ENCODE results near the gene SSC5D.
A peak's percentile ranks its signal among the peaks of the same experiment; 100 is the strongest.
"Not testable (repeated sequence)": the region's sequence is repeated elsewhere in the genome, so short reads cannot be mapped to it uniquely, and the experiment has no call there.

SSC5D gene

GRCh38 chr19:55488986-55489710, 912 bp downstream of the SSC5D start:
- no peak for DNase-seq

- DNase-seq, result no peak
These were observed 1.7 kb downstream of the SSC5D start for GRCh38 chr19:55489711-55490477.

- DNase-seq, result no peak
These were observed 2.5 kb downstream of the SSC5D start for GRCh38 chr19:55490478-55491432.

GRCh38 chr19:55491546-55492360, 3.5 kb downstream of the SSC5D start:
- peak; percentile 88 for DNase-seq

GRCh38 chr19:55492362-55492944, 4.2 kb downstream of the SSC5D start:
- DNase-seq, result peak; percentile 85

GRCh38 chr19:55493052-55493644, 4.9 kb downstream of the SSC5D start:
- no peak for DNase-seq

GRCh38 chr19:55493645-55494171, 5.5 kb downstream of the SSC5D start:
- no peak for DNase-seq

GRCh38 chr19:55494172-55494761, 6.0 kb downstream of the SSC5D start:
- DNase-seq, result no peak

GRCh38 chr19:55495646-55496349, 7.6 kb downstream of the SSC5D start:
- DNase-seq, result no peak

GRCh38 chr19:55496820-55497219, 8.6 kb downstream of the SSC5D start:
- not testable (repeated sequence) for DNase-seq

GRCh38 chr19:55497763-55498162, 9.5 kb downstream of the SSC5D start:
- no peak for DNase-seq

GRCh38 chr19:55498246-55498840, 10.1 kb downstream of the SSC5D start:
- DNase-seq, result no peak

GRCh38 chr19:55500368-55500952, 12.2 kb downstream of the SSC5D start:
- DNase-seq, result no peak

GRCh38 chr19:55502197-55502952, 14.1 kb downstream of the SSC5D start:
- DNase-seq, result no peak

- DNase-seq, result no peak
These were observed 14.9 kb downstream of the SSC5D start for GRCh38 chr19:55503157-55503501.

- DNase-seq, result peak; percentile 91
These were observed 15.4 kb downstream of the SSC5D start for GRCh38 chr19:55503502-55504251.

- DNase-seq, result no peak
These were observed 16.0 kb downstream of the SSC5D start for GRCh38 chr19:55504252-55504603.

GRCh38 chr19:55504981-55505380, 16.7 kb downstream of the SSC5D start:
- DNase-seq, result no peak

Measured in RPMI8226 (cell line).